Vagina (tissue), 2 donors: ENCODE results near the gene WDR76.
"Not testable (repeated sequence)": the region's sequence is repeated elsewhere in the genome, so short reads cannot be mapped to it uniquely, and the experiment has no call there.

Experiments used
- CTCF ChIP-seq, 3 experiments: fragments of 450-650 bp in 2 of 3; fragments of 200-600 bp in 1 of 3; sonication (generic) in 1 of 3; IDR thresholded peaks; one replicate each; pipeline ENCODE4 v1.5.1; 2017 to 2019; ENCODE audit warnings: antibody characterized with exemption in 3 of 3, mild to moderate bottlenecking in 2 of 3, moderate library complexity in 2 of 3
- POLR2A ChIP-seq, 2 donors: fragments of 450-650 bp; IDR thresholded peaks; one replicate each; pipeline ENCODE4 v1.6.1; 2017; ENCODE audit warnings: antibody characterized with exemption in 2 of 2, mild to moderate bottlenecking in 2 of 2, moderate library complexity in 2 of 2

GRCh38 chr15:43829951-43830540 lies 3.2 kb downstream of the WDR76 start:
- TF ChIP-seq CTCF, POLR2A (IDR thresholded peaks at IDR 0.05): not testable (repeated sequence)
